Astrocyte of the spinal cord (primary cell): ENCODE measurements around the gene SUCLG1.
"Not testable (repeated sequence)": the region's sequence is repeated elsewhere in the genome, so short reads cannot be mapped to it uniquely, and the experiment has no call there.

Experiments used
- DNase-seq: peaks from one replicate; pipeline ENCODE4 v3.0.0; 2011; ENCODE audit warnings: low read depth, low spot score
- H3K4me3 ChIP-seq: 2 replicates; pipeline ENCODE4 v1.5.1; 2011; ENCODE audit warnings: low read depth, mild to moderate bottlenecking, low read length, moderate library complexity
- in situ Hi-C: cut with HindIII; loops from 2 replicates; pipeline ENCODE4 v1.10.0; 2017; ENCODE audit warnings: low sequenced_read_pairs
- TF ChIP-seq, protein P1 (sequence below): IDR thresholded peaks from 2 replicates; pipeline ENCODE4 v1.5.1; 2012; ENCODE audit warnings: low read depth, mild to moderate bottlenecking, low read length, inconsistent platforms

The SUCLG1 gene

DNA sequence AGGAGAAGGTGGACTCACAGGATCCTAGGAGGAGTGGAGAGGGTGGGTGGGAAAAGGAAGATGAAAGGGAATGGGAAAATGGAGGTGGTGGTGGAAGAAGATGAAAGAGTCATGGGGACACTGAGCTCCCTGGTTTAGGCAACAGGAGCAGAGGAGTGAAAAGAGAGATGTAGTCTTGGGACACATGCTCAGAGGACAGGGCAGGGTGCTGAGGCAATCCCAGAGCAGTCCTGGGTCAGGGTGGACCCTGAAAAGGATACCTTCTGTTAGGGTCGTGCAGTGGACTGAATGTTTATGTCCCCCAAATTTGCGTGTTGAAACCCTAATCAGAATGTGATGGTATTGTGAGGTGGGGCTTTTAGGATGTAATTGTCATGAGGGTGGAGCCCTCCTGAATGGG lies 37.9 kb downstream of the SUCLG1 start:
- in situ Hi-C loops = no loop called here
- TF ChIP-seq, protein P1, sequence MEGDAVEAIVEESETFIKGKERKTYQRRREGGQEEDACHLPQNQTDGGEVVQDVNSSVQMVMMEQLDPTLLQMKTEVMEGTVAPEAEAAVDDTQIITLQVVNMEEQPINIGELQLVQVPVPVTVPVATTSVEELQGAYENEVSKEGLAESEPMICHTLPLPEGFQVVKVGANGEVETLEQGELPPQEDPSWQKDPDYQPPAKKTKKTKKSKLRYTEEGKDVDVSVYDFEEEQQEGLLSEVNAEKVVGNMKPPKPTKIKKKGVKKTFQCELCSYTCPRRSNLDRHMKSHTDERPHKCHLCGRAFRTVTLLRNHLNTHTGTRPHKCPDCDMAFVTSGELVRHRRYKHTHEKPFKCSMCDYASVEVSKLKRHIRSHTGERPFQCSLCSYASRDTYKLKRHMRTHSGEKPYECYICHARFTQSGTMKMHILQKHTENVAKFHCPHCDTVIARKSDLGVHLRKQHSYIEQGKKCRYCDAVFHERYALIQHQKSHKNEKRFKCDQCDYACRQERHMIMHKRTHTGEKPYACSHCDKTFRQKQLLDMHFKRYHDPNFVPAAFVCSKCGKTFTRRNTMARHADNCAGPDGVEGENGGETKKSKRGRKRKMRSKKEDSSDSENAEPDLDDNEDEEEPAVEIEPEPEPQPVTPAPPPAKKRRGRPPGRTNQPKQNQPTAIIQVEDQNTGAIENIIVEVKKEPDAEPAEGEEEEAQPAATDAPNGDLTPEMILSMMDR = no peak

DNA sequence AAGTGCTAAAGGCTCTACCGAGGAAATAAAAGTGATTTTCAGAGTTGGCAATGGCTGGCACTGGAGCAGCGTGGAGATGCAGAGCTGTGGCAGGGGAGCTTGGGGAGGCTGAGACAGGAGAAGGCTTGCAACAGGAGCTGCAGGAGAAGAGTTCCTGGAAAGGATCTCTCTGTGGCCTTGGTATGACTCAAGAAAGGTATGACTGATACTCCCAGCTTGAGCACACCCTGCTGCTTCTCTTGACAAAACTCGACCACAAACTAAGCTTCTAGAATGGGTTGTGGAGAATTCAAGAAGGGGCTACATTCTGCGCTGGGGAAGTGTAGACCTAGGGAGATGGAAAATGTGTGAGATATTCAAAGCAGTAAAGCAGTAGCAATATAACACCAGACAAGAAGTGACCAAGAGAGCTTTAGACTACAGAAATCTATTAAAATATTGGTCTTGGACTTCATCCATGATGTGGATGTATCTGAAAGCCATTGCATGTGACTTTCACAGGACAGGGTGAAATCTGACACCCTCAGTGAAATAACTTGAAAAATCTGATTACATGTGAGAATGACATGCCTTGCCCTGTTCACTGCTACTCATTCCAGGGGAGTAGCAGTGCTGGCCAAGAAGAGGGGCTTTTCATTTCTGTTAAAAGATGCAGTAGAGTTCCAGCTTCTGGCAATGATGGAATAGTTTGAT lies 41.5 kb downstream of the SUCLG1 start:
- DNase-seq = peak; percentile 56
- in situ Hi-C loops = no loop called here
- TF ChIP-seq, protein P1 = no peak
- no peak overlapping the region for H3K4me3 ChIP-seq

More for the DNA sequence above, 37.9 kb downstream of the SUCLG1 start:
- no peak for DNase-seq
- H3K4me3 ChIP-seq = no peak overlapping the region

DNA sequence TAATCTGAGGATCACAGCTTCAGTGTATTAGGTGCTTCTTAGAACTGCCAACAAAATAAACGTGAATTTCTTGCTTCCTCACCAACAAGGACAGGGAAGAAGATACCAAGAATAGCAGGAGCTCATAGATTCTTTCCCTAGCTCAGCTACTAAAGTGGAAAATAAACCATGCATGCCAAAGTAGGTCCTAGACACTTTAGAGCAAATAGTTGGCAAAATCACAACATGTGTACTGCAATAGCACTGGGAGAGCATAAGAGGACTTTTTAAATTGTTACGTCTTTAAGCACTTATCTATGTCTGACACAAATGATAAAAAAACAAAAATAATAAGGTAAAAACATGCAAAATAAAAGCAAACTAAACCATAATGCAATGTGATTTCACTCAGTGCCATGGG lies 49.5 kb downstream of the SUCLG1 start:
- in situ Hi-C loops = no loop called here
- no peak overlapping the region for H3K4me3 ChIP-seq
- TF ChIP-seq, protein P1 = no peak
- no peak for DNase-seq

DNA sequence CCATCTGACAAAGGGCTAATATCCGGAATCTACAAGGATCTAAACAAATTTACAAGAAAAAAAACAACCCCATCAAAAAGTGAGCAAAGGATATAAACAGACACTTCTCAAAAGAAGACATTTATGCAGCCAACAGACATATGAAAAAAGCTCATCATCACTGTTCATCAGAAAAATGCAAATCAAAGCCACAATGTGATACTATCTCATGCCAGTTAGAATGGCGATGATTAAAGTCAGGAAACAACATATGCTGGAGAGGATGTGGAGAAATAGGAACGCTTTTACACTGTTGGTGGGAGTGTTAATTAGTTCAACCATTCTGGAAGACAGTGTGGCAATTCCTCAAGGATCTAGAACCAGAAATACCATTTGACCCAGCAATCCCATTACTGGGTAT lies 57.0 kb downstream of the SUCLG1 start:
- DNase-seq, H3K4me3 ChIP-seq, in situ Hi-C loops: not testable (repeated sequence)

DNA sequence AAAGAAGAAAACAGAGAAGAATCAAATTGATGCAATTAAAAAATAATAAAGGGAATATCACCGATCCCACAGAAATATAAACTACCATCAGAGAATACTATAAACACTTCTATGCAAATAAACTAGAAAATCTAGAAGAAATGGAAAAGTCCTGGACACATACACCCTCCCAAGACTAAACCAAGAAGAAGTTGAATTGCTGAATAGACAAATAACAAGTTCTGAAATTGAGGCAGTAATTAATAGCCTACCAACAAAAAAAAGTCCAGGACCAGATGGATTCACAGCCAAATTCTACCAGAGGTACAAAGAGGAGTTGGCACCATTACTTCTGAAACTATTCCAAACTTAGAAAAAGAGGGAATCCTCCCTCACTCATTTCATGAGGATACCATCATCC lies 59.2 kb downstream of the SUCLG1 start:
- in situ Hi-C loops, H3K4me3 ChIP-seq, DNase-seq: not testable (repeated sequence)

DNA sequence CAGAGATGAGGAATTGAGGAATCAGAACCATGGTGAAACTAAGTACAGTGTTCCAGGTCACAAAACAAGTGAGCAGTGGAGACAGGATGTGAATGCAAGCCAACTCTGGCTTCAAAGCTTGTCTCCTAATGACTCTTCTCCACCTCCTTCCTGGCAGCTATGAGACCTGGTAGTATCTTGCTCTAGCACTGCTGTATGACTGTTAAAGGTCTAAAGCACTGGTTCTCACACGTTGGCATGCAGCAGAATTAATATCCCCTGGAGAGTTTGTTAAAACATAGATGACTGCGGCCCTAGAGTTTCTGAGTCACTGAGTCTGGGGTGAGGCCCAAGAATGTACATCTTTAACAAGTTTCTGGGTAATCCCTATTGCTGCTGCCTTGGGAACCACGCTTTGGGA lies 63.3 kb downstream of the SUCLG1 start:
- TF ChIP-seq, protein P1 = no peak
- no peak overlapping the region for H3K4me3 ChIP-seq
- peak; percentile 32 for DNase-seq
- in situ Hi-C loops = no loop called here

DNA sequence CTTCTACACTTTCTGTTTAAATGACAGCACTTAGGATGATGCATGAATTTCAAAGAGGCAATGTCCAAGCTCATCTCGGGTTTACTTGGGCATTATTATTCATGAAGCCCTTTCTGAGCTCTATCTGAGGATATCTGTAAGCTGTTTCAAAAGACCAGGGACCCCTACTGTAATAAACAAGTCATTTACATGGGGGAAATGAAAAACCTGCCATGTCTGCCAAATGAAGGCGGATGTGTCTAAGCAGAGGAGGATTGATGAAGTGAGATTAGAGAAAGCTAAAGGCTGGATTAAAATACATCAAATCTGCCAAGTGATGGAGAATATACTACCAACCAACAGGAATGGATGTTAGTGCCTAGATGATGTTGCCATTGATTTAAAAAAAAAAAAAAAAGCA lies 64.5 kb downstream of the SUCLG1 start:
- in situ Hi-C loops = no loop called here
- DNase-seq = no peak
- TF ChIP-seq, protein P1 = no peak
- no peak overlapping the region for H3K4me3 ChIP-seq

DNA sequence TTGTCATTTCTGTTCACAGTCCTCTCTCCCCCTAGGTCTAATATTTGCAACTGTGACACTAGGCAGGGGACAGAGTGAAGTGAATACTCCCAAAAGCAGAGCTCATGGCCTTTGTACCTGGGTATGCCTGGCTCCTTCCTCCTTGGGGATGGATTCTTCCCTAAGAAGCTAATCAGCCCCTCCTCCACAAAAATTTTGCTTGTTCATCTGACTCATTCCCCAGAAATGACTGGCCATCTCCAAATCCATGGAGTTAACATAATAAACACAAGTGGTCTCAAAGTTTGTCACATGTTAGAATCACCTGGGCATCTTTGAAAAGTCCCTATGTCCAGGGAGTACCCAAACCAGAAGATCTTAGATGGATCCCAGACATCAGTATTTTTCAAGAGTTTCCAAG lies 65.3 kb downstream of the SUCLG1 start:
- TF ChIP-seq, protein P1 = no peak
- in situ Hi-C loops = no loop called here
- H3K4me3 ChIP-seq = no peak overlapping the region
- DNase-seq = no peak
